Measurements from ENCODE around the gene NCOA4. TPM values are rescaled to one million over a fixed set of nuclear protein-coding genes. Genes with fewer than 3 reads are reported as not detected.

NCOA4 gene
- total RNA-seq, 2 donors from 2014 or later: 60.2 to 80.1 TPM

GRCh38 chr10:46075869-46076268, 45.4 kb upstream of the NCOA4 start:
- no peaks in the 10 kb centered on the region for H3K27me3 ChIP-seq
- H3K36me3 ChIP-seq (replicated peaks in 1 of 2; ENCODE audit: insufficient read depth in 1 of 2, low read depth in 2 of 2): no peaks in the 10 kb centered on the region
- DNase-seq (no peak), ATAC-seq (no peak)
- H3K4me1 ChIP-seq: no peaks in the 10 kb centered on the region
- 78 to 84% methylated on average over 3 of the region's 3 CpGs for WGBS, 2 donors
- intact Hi-C loops (cut with DNase I): no loop called here
- no peak for TF ChIP-seq CTCF (IDR thresholded peaks at IDR 0.05)
- TF ChIP-seq POLR2A (IDR thresholded peaks at IDR 0.05): no peak
- H3K4me3 ChIP-seq: no peak overlapping the region
- no peak overlapping the region for H3K27ac ChIP-seq
- H3K9me3 ChIP-seq: no peaks in the 10 kb centered on the region

- no peak overlapping the region for H3K4me3 ChIP-seq
- DNase-seq: no peak
- H3K27me3 ChIP-seq: no peaks in the 10 kb centered on the region
- H3K27ac ChIP-seq: no peak overlapping the region
- no peaks in the 10 kb centered on the region for H3K4me1 ChIP-seq
- 63 to 79% methylated on average over 4 of the region's 4 CpGs for WGBS, 2 donors
- H3K9me3 ChIP-seq: no peaks in the 10 kb centered on the region
- TF ChIP-seq POLR2A (IDR thresholded peaks at IDR 0.05): no peak
- TF ChIP-seq CTCF (IDR thresholded peaks at IDR 0.05): no peak
- H3K36me3 ChIP-seq (replicated peaks in 1 of 2; ENCODE audit: insufficient read depth in 1 of 2, low read depth in 2 of 2): no peaks in the 10 kb centered on the region
- no peak for ATAC-seq
- intact Hi-C loops (cut with DNase I): no loop called here
These were observed 43.9 kb upstream of the NCOA4 start for GRCh38 chr10:46074196-46074946.

GRCh38 chr10:46073564-46073963, 43.1 kb upstream of the NCOA4 start:
- 88 to 100% methylated on average over 1 of the region's 1 CpG for WGBS, 2 donors
- H3K27me3 ChIP-seq: no peaks in the 10 kb centered on the region
- no peaks in the 10 kb centered on the region for H3K9me3 ChIP-seq
- no peak overlapping the region for H3K4me3 ChIP-seq
- no peaks in the 10 kb centered on the region for H3K36me3 ChIP-seq (replicated peaks in 1 of 2; ENCODE audit: insufficient read depth in 1 of 2, low read depth in 2 of 2)
- H3K4me1 ChIP-seq: no peaks in the 10 kb centered on the region
- no peak for ATAC-seq
- DNase-seq: no peak
- TF ChIP-seq CTCF (IDR thresholded peaks at IDR 0.05) (no peak), POLR2A (IDR thresholded peaks at IDR 0.05) (no peak)
- H3K27ac ChIP-seq: no peak overlapping the region
- intact Hi-C loops (cut with DNase I): no loop called here

- H3K4me1 ChIP-seq: no peaks in the 10 kb centered on the region
- no peak overlapping the region for H3K4me3 ChIP-seq
- 44 to 68% methylated on average over 6 of the region's 6 CpGs for WGBS, 2 donors
- no peak overlapping the region for H3K27ac ChIP-seq
- intact Hi-C loops (cut with DNase I): no loop called here
- H3K9me3 ChIP-seq: no peaks in the 10 kb centered on the region
- TF ChIP-seq CTCF (IDR thresholded peaks at IDR 0.05) (no peak), POLR2A (IDR thresholded peaks at IDR 0.05) (no peak)
- ATAC-seq (no peak), DNase-seq (no peak)
- no peaks in the 10 kb centered on the region for H3K36me3 ChIP-seq (replicated peaks in 1 of 2; ENCODE audit: insufficient read depth in 1 of 2, low read depth in 2 of 2)
- H3K27me3 ChIP-seq: no peaks in the 10 kb centered on the region
These were observed 40.3 kb upstream of the NCOA4 start for GRCh38 chr10:46070749-46071148.

Data from body of pancreas (tissue), 4 donors.